Astrocyte (in vitro differentiated cells and primary cell): ENCODE results near the gene TAGAP. TPM values are rescaled to one million over a fixed set of nuclear protein-coding genes. Genes with fewer than 3 reads are reported as not detected.

Experiments
- DNase-seq: peaks from one replicate; pipeline ENCODE4 v3.0.0-alpha.2; 2010; ENCODE audit warnings: low read depth
- FAIRE-seq: peaks from 2 replicates; lab custom pipeline; 2011; peaks lifted over from hg19 to GRCh38; lab: Jason Lieb, UNC
- H2AFZ ChIP-seq: 2 replicates; pipeline ENCODE4 v1.6.0; 2012; ENCODE audit warnings: low read depth, low read length, inconsistent platforms
- H3K27ac ChIP-seq: 2 replicates; pipeline ENCODE4 v1.5.1; 2011; ENCODE audit warnings: low read depth, low read length, inconsistent platforms
- H3K27me3 ChIP-seq: 2 replicates; pipeline ENCODE4 v1.6.0; 2011; ENCODE audit warnings: low read length, inconsistent platforms; ENCODE audit not compliant: insufficient read depth
- H3K36me3 ChIP-seq: 2 replicates; pipeline ENCODE4 v1.5.1; 2011; ENCODE audit warnings: low read length, inconsistent platforms; ENCODE audit not compliant: insufficient read depth
- H3K4me1 ChIP-seq: 2 replicates; pipeline ENCODE4 v1.5.1; 2011; ENCODE audit warnings: low read length, inconsistent platforms; ENCODE audit not compliant: insufficient read depth
- H3K4me2 ChIP-seq: 2 replicates; pipeline ENCODE4 v1.6.0; 2012; ENCODE audit warnings: low read length, inconsistent platforms
- H3K4me3 ChIP-seq: 2 replicates; pipeline ENCODE4 v1.5.1; 2011; ENCODE audit warnings: low read depth, mild to moderate bottlenecking, low read length, inconsistent platforms; ENCODE audit not compliant: insufficient read depth
- H3K79me2 ChIP-seq: 2 replicates; pipeline ENCODE4 v1.6.0; 2012; ENCODE audit warnings: mild to moderate bottlenecking, low read length, inconsistent platforms; ENCODE audit not compliant: insufficient read depth
- H3K9ac ChIP-seq: 2 replicates; pipeline ENCODE4 v1.6.0; 2012; ENCODE audit warnings: mild to moderate bottlenecking, low read length, inconsistent platforms
- H3K9me3 ChIP-seq: 2 replicates; pipeline ENCODE4 v1.5.1; 2012; ENCODE audit warnings: low read depth, mild to moderate bottlenecking, low read length, inconsistent platforms; ENCODE audit not compliant: insufficient read depth
- H4K20me1 ChIP-seq: 2 replicates; pipeline ENCODE4 v1.6.0; 2012; ENCODE audit warnings: low read length, inconsistent platforms; ENCODE audit not compliant: insufficient read depth
- H3K27ac Mint-ChIP-seq: one replicate; pipeline ENCODE4 v1.8.0; 2021; ENCODE audit warnings: mild to moderate bottlenecking, mixed read lengths; ENCODE audit not compliant: unreplicated experiment
- H3K27me3 Mint-ChIP-seq: one replicate; pipeline ENCODE4 v1.8.0; 2021; ENCODE audit warnings: low read depth, mixed read lengths; ENCODE audit not compliant: unreplicated experiment
- H3K36me3 Mint-ChIP-seq: one replicate; pipeline ENCODE4 v1.8.0; 2021; ENCODE audit warnings: low read depth, mixed read lengths; ENCODE audit not compliant: unreplicated experiment
- H3K4me1 Mint-ChIP-seq: one replicate; pipeline ENCODE4 v1.8.0; 2021; ENCODE audit warnings: low read depth, mixed read lengths; ENCODE audit not compliant: unreplicated experiment
- H3K4me3 Mint-ChIP-seq: one replicate; pipeline ENCODE4 v1.8.0; 2021; ENCODE audit warnings: mild to moderate bottlenecking, moderate library complexity, mixed read lengths; ENCODE audit not compliant: unreplicated experiment
- H3K9me3 Mint-ChIP-seq: one replicate; pipeline ENCODE4 v1.8.0; 2021; ENCODE audit warnings: mild to moderate bottlenecking, mixed read lengths; ENCODE audit not compliant: unreplicated experiment
- CTCF ChIP-seq: IDR thresholded peaks from 2 replicates; pipeline ENCODE4 v1.5.1; 2011; ENCODE audit warnings: low read depth, mild to moderate bottlenecking, inconsistent platforms, low read length, moderate library complexity; ENCODE audit not compliant: insufficient read depth
- EZH2 ChIP-seq: IDR thresholded peaks from 2 replicates; pipeline ENCODE4 v1.6.1; 2012; ENCODE audit warnings: mild to moderate bottlenecking, low read length, inconsistent platforms; ENCODE audit not compliant: insufficient read depth
- total RNA-seq: library from RNA; stranded (reverse); gene quantifications from 2 replicates; pipeline ENCODE4 v1.2.1, GENCODE V29; 2021

The TAGAP gene
- total RNA-seq, 1 donor from 2014 or later = 0.11 TPM

- H3K4me1 Mint-ChIP-seq = peaks cover 18% of the 10 kb centered on the region
- H3K27me3 Mint-ChIP-seq = peaks cover 2% of the 10 kb centered on the region
- no peak overlapping the region for H3K27ac ChIP-seq
- TF ChIP-seq EZH2 (no peak), CTCF (no peak)
- no peaks in the 10 kb centered on the region for H3K36me3 ChIP-seq
- H3K79me2 ChIP-seq = no peaks in the 10 kb centered on the region
- no peak overlapping the region for H3K4me3 Mint-ChIP-seq
- no peaks in the 10 kb centered on the region for H3K27me3 ChIP-seq
- peak overlapping the region; percentile 96 for H3K27ac Mint-ChIP-seq
- H3K9me3 Mint-ChIP-seq = no peaks in the 10 kb centered on the region
- H3K4me2 ChIP-seq = no peak overlapping the region
- no peaks in the 10 kb centered on the region for H3K4me1 ChIP-seq
- no peaks in the 10 kb centered on the region for H3K9me3 ChIP-seq
- H2AFZ ChIP-seq = no peak overlapping the region
- H3K36me3 Mint-ChIP-seq = no peaks in the 10 kb centered on the region
- DNase-seq = peak; percentile 77
- FAIRE-seq = no peak
- H3K9ac ChIP-seq = no peak overlapping the region
- no peak overlapping the region for H3K4me3 ChIP-seq
- H4K20me1 ChIP-seq = no peaks in the 10 kb centered on the region
Measured at GRCh38 chr6:159084493-159085091, 39.8 kb upstream of the TAGAP start.

- Mint-ChIP-seq H3K36me3 (no peaks in the 10 kb centered on the region), H3K27ac (peak overlapping the region; percentile 84), H3K4me1 (peaks cover 18% of the 10 kb centered on the region), H3K27me3 (peaks cover 7% of the 10 kb centered on the region), H3K4me3 (no peak overlapping the region), H3K9me3 (no peaks in the 10 kb centered on the region)
- Histone ChIP-seq H3K27me3 (peaks cover 4% of the 10 kb centered on the region), H3K4me3 (no peak overlapping the region), H3K4me1 (no peaks in the 10 kb centered on the region), H4K20me1 (no peaks in the 10 kb centered on the region), H2AFZ (no peak overlapping the region), H3K27ac (no peak overlapping the region), H3K9me3 (no peaks in the 10 kb centered on the region), H3K4me2 (no peak overlapping the region), H3K9ac (no peak overlapping the region), H3K36me3 (no peaks in the 10 kb centered on the region), H3K79me2 (no peaks in the 10 kb centered on the region)
- FAIRE-seq (no peak), DNase-seq (no peak)
- TF ChIP-seq CTCF (no peak), EZH2 (no peak)
Measured at GRCh38 chr6:159083146-159083545, 38.4 kb upstream of the TAGAP start.

- H4K20me1 ChIP-seq = no peaks in the 10 kb centered on the region
- H3K4me3 ChIP-seq = no peak overlapping the region
- H3K4me1 ChIP-seq = no peaks in the 10 kb centered on the region
- DNase-seq (no peak), FAIRE-seq (no peak)
- TF ChIP-seq EZH2 (no peak), CTCF (no peak)
- Mint-ChIP-seq H3K4me1 (peaks cover 18% of the 10 kb centered on the region), H3K4me3 (no peak overlapping the region), H3K9me3 (no peaks in the 10 kb centered on the region), H3K27me3 (peaks cover 9% of the 10 kb centered on the region), H3K27ac (peak overlapping the region; percentile 18), H3K36me3 (no peaks in the 10 kb centered on the region)
- H3K36me3 ChIP-seq = no peaks in the 10 kb centered on the region
- H3K4me2 ChIP-seq = no peak overlapping the region
- H3K9ac ChIP-seq = no peak overlapping the region
- H3K27me3 ChIP-seq = peaks cover 7% of the 10 kb centered on the region
- H2AFZ ChIP-seq = no peak overlapping the region
- H3K79me2 ChIP-seq = no peaks in the 10 kb centered on the region
- H3K9me3 ChIP-seq = no peaks in the 10 kb centered on the region
- H3K27ac ChIP-seq = no peak overlapping the region
Measured at GRCh38 chr6:159082039-159082815, 37.4 kb upstream of the TAGAP start.
